Neural progenitor cell (in vitro differentiated cells): ENCODE results near the gene MRPS21.

Experiments used
- EZH2 ChIP-seq: fragments of 200-600 bp; sonication (generic); IDR thresholded peaks from 2 replicates; pipeline ENCODE4 v1.6.1; 2017; ENCODE audit warnings: antibody characterized with exemption, mild to moderate bottlenecking, moderate library complexity
- EZH2phosphoT487 ChIP-seq: fragments of 200-600 bp; sonication (generic); IDR thresholded peaks from 2 replicates; pipeline ENCODE4 v1.6.1; 2017; ENCODE audit warnings: antibody characterized with exemption
- TF ChIP-seq, protein P1 (sequence below): fragments of 200-600 bp; sonication (generic); IDR thresholded peaks from 2 replicates; pipeline ENCODE4 v1.5.1; 2017; ENCODE audit warnings: antibody characterized with exemption, mild to moderate bottlenecking

DNA sequence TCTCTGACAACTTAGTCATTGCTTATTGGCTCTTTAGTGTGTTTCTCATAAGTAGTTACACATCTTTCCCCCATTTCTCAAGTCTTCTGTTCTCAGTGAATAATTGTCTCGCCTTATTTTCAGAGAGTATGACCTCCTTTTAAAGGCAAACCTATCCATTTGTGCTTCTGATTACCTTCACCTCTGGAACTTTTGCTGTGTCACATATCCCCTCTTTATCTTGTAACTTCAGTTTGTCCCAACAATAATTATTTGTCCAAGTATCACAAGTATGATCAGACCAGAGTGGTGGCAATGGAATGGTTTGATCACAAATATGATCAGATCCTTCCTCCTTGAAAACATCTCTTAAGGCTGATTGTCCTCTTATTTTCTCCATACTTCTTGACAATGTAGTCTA, 5.3 kb upstream of the MRPS21 start:
- TF ChIP-seq, protein P1, sequence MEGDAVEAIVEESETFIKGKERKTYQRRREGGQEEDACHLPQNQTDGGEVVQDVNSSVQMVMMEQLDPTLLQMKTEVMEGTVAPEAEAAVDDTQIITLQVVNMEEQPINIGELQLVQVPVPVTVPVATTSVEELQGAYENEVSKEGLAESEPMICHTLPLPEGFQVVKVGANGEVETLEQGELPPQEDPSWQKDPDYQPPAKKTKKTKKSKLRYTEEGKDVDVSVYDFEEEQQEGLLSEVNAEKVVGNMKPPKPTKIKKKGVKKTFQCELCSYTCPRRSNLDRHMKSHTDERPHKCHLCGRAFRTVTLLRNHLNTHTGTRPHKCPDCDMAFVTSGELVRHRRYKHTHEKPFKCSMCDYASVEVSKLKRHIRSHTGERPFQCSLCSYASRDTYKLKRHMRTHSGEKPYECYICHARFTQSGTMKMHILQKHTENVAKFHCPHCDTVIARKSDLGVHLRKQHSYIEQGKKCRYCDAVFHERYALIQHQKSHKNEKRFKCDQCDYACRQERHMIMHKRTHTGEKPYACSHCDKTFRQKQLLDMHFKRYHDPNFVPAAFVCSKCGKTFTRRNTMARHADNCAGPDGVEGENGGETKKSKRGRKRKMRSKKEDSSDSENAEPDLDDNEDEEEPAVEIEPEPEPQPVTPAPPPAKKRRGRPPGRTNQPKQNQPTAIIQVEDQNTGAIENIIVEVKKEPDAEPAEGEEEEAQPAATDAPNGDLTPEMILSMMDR: no peak
- no peak for TF ChIP-seq EZH2
- TF ChIP-seq EZH2phosphoT487: no peak
